Stimulated activated CD4-positive, alpha-beta T cell treated with anti-CD3 and anti-CD28 coated beads, TNF-alpha, amount 100 ng/mL, for 1 hour (primary cell): ENCODE results near the gene FABP1.

ENCODE experiments used
- DNase-seq, 3 donors: peaks; one replicate each; pipeline ENCODE4 v3.0.0-alpha.2; 2020; ENCODE audit warnings: low read depth in 3 of 3, low spot score in 1 of 3

The FABP1 gene

GRCh38 chr2:88081924-88082608 lies 45.8 kb downstream of the FABP1 start:
- no peak for DNase-seq

DNA sequence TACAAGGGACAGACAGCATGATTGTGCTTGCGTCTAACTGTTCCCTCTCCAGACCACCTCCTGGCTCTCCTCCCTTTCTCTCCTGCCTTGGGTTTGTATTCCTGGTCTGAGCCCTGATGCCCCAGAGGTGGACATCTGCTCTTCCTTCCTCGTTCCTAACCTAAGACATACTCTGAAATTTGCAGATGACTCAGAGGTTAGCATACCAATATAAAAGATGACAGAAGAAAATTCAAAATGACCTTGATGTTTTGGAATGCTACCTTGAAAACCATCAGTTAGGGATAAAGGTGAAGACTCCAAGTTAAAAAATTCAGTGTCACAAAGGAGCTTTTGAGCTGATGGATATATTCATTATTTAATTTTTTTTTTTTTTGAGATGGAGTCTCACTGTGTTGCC lies 47.3 kb downstream of the FABP1 start:
- DNase-seq: no peak

GRCh38 chr2:88078643-88079172 lies 49.2 kb downstream of the FABP1 start:
- no peak for DNase-seq

DNA sequence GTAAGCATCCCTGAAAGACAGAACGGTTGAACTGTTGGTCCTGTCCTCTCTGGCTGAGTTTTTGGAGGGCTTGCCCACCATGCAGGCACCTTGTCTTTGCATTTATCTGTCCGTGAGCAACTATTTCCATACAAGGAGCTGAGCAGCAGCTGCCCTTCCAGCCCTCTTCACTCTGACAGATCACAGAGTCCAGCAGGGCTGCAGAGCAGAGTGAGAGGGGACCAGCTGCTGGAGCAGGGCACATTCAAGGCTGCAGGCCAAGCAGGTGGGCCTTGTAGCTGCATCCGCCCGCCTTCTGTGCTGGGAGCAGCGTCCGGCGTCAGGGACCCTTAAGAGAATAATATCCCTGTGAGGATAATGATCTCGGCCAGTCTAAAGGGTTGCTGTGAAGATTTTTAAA lies 50.8 kb downstream of the FABP1 start:
- no peak for DNase-seq

GRCh38 chr2:88074854-88075292 lies 53.0 kb downstream of the FABP1 start:
- DNase-seq: no peak

GRCh38 chr2:88074150-88074549 lies 53.7 kb downstream of the FABP1 start:
- DNase-seq: no peak
